Left ventricle myocardium superior (tissue), 1 donor: Measurements from ENCODE around the gene LIMS4. TPM values are rescaled to one million over a fixed set of nuclear protein-coding genes. Genes with fewer than 3 reads are reported as not detected.
A peak's percentile ranks its signal among the peaks of the same experiment; 100 is the strongest.
"Not testable (repeated sequence)": the region's sequence is repeated elsewhere in the genome, so short reads cannot be mapped to it uniquely, and the experiment has no call there.

Experiments
- ATAC-seq: fragments of 200-7000 bp; cut with Tn5 transposase; one replicate; pipeline ENCODE4 v1.9.1; 2020; ENCODE audit warnings: mild to moderate bottlenecking, moderate library complexity
- DNase-seq: peaks from one replicate; pipeline ENCODE4 v3.0.0-alpha.2; 2020
- intact Hi-C: fragments of 100-400 bp; cut with micrococcal nuclease; formaldehyde crosslinking; loops from one replicate; pipeline ENCODE4 v1.11.0; 2022
- long read RNA-seq: library from polyadenylated mRNA; unstranded; transcript quantifications from one replicate; pipeline ENCODE4 v2.0.0, GENCODE V29; 2021
- total RNA-seq: library from RNA; stranded (reverse); fragmentation: NEBNext Ultra II Directional; extraction: Animal tissue kit (Norgen Biotek cat#: 25700); gene quantifications from one replicate; pipeline ENCODE4 v1.2.1, GENCODE V29; 2021
- donor health status: DM: no; HTN: yes; CAD: no; lungs with severe emphysema.

Gene LIMS4
- total RNA-seq: 2.8 TPM
- long read RNA-seq, partial matches to known transcripts: 0 of 1 reads
- long read RNA-seq, other reads (novel, unspliced or antisense): 1 of 1 reads

GRCh38 chr2:110472171-110473058 is at the start of gene LIMS4:
LIMS4 (minus strand) TSS chr2:110472816; CDS start chr2:110472778, 38 bp downstream.
- DNase-seq, intact Hi-C loops: not testable (repeated sequence)

GRCh38 chr2:110499755-110500377 is 27.2 kb upstream of the LIMS4 start:
- intact Hi-C loops, DNase-seq: not testable (repeated sequence)
- ATAC-seq: peak; percentile 40

More at GRCh38 chr2:110472171-110473058, at the start of gene LIMS4:
- ATAC-seq: peak; percentile 97

GRCh38 chr2:110496027-110496426 is 23.4 kb upstream of the LIMS4 start:
- intact Hi-C loops, DNase-seq, ATAC-seq: not testable (repeated sequence)

GRCh38 chr2:110494488-110494887 is 21.9 kb upstream of the LIMS4 start:
- ATAC-seq, intact Hi-C loops, DNase-seq: not testable (repeated sequence)

- ATAC-seq, intact Hi-C loops, DNase-seq: not testable (repeated sequence)
These were observed 16.4 kb upstream of the LIMS4 start for GRCh38 chr2:110488991-110489390.

- intact Hi-C loops, DNase-seq, ATAC-seq: not testable (repeated sequence)
These were observed 10.1 kb upstream of the LIMS4 start for GRCh38 chr2:110482697-110483096.

GRCh38 chr2:110481200-110481599 is 8.6 kb upstream of the LIMS4 start:
- peak; percentile 58 for ATAC-seq
- intact Hi-C loops, DNase-seq: not testable (repeated sequence)

- intact Hi-C loops, DNase-seq, ATAC-seq: not testable (repeated sequence)
These were observed 7.5 kb upstream of the LIMS4 start for GRCh38 chr2:110480084-110480483.

GRCh38 chr2:110477370-110477769 is 4.8 kb upstream of the LIMS4 start:
- ATAC-seq, DNase-seq, intact Hi-C loops: not testable (repeated sequence)

- intact Hi-C loops, DNase-seq, ATAC-seq: not testable (repeated sequence)
These were observed 4.3 kb upstream of the LIMS4 start for GRCh38 chr2:110476952-110477351.

GRCh38 chr2:110475627-110476359 is 3.2 kb upstream of the LIMS4 start:
- DNase-seq, intact Hi-C loops, ATAC-seq: not testable (repeated sequence)

- ATAC-seq, intact Hi-C loops, DNase-seq: not testable (repeated sequence)
These were observed 2.3 kb upstream of the LIMS4 start for GRCh38 chr2:110474898-110475297.

- DNase-seq, intact Hi-C loops, ATAC-seq: not testable (repeated sequence)
These were observed 393 bp upstream of the LIMS4 start for GRCh38 chr2:110473059-110473358.

- intact Hi-C loops, ATAC-seq, DNase-seq: not testable (repeated sequence)
These were observed 3.7 kb downstream of the LIMS4 start for GRCh38 chr2:110468921-110469320.

- intact Hi-C loops, DNase-seq: not testable (repeated sequence)
- ATAC-seq: peak; percentile 71
These were observed 7.3 kb downstream of the LIMS4 start for GRCh38 chr2:110465312-110465711.

- ATAC-seq, intact Hi-C loops, DNase-seq: not testable (repeated sequence)
These were observed 10.2 kb downstream of the LIMS4 start for GRCh38 chr2:110462458-110462857.

GRCh38 chr2:110460318-110460717 is 12.3 kb downstream of the LIMS4 start:
- peak; percentile 91 for ATAC-seq
- intact Hi-C loops, DNase-seq: not testable (repeated sequence)

GRCh38 chr2:110457214-110457590 is 15.4 kb downstream of the LIMS4 start:
- ATAC-seq, intact Hi-C loops, DNase-seq: not testable (repeated sequence)
